HepG2 (cell line): ENCODE data around the gene AARSD1. TPM values are rescaled to one million over a fixed set of nuclear protein-coding genes. Genes with fewer than 3 reads are reported as not detected.
A peak's percentile ranks its signal among the peaks of the same experiment; 100 is the strongest.

ENCODE experiments used
- AGO1 ChIP-seq: fragments of 200-400 bp; formaldehyde crosslinking; IDR thresholded peaks from 2 replicates; pipeline ENCODE4 v1.6.1; 2017; ENCODE audit warnings: mild to moderate bottlenecking, low read depth, low read length, moderate library complexity; ENCODE audit not compliant: poor library complexity, severe bottlenecking
- CENPX ChIP-seq: sonication (generic); formaldehyde crosslinking; IDR thresholded peaks from 2 replicates; pipeline ENCODE4 v1.9.0; 2021; ENCODE audit warnings: mild to moderate bottlenecking, missing genetic modification reagents, moderate library complexity
- GTF2F1 ChIP-seq: fragments of 150-350 bp; IDR thresholded peaks from 2 replicates; pipeline ENCODE4 v1.6.1; 2014; ENCODE audit warnings: low read length
- MAF1 ChIP-seq: sonication (generic); formaldehyde crosslinking; IDR thresholded peaks from 2 replicates; pipeline ENCODE4 v1.5.0; 2020; ENCODE audit warnings: missing genetic modification reagents, borderline replicate concordance
- MZF1 ChIP-seq: sonication (generic); formaldehyde crosslinking; IDR thresholded peaks from 2 replicates; pipeline ENCODE4 v1.8.1; 2023; ENCODE audit warnings: mild to moderate bottlenecking, missing genetic modification reagents, borderline replicate concordance
- PHB2 ChIP-seq: fragments of 450-650 bp; IDR thresholded peaks from 2 replicates; pipeline ENCODE4 v1.6.1; 2018; ENCODE audit not compliant: partially characterized antibody
- POGK ChIP-seq: sonication (generic); formaldehyde crosslinking; conservative IDR thresholded peaks from 2 replicates; pipeline ENCODE4 v1.8.0; 2022; ENCODE audit warnings: mild to moderate bottlenecking, moderate library complexity, missing genetic modification reagents
- REXO4 ChIP-seq: sonication (generic); formaldehyde crosslinking; IDR thresholded peaks from 2 replicates; pipeline ENCODE4 v1.8.0; 2022; ENCODE audit warnings: missing genetic modification reagents, mild to moderate bottlenecking, borderline replicate concordance
- SYNCRIP ChIP-seq: fragments of 200-400 bp; formaldehyde crosslinking; IDR thresholded peaks from 2 replicates; pipeline ENCODE4 v1.6.1; 2018; ENCODE audit warnings: mild to moderate bottlenecking, low read depth, low read length; ENCODE audit not compliant: insufficient read depth
- THYN1 ChIP-seq: sonication (generic); formaldehyde crosslinking; IDR thresholded peaks from 2 replicates; pipeline ENCODE4 v1.8.1; 2023; ENCODE audit warnings: low read depth, mild to moderate bottlenecking, moderate library complexity, missing genetic modification reagents, borderline replicate concordance
- USF2 ChIP-seq, 2 experiments: sonication (generic) in 1 of 2; formaldehyde crosslinking in 1 of 2; IDR thresholded peaks; 2 replicates each; pipeline versions ENCODE4 v1.5.1 to v1.6.1; 2011 to 2020; ENCODE audit warnings: borderline replicate concordance in 1 of 2, low read depth in 1 of 2, low read length in 1 of 2, mild to moderate bottlenecking in 1 of 2, missing genetic modification reagents in 1 of 2, moderate library complexity in 1 of 2
- ZFYVE20 ChIP-seq: sonication (generic); formaldehyde crosslinking; IDR thresholded peaks from 2 replicates; pipeline ENCODE4 v1.8.0; 2023; ENCODE audit warnings: low read depth, mild to moderate bottlenecking, moderate library complexity, missing genetic modification reagents, borderline replicate concordance
- ZKSCAN5 ChIP-seq: sonication (generic); formaldehyde crosslinking; IDR thresholded peaks from 2 replicates; pipeline ENCODE4 v1.5.1; 2020; ENCODE audit warnings: mild to moderate bottlenecking, missing genetic modification reagents
- ZNF556 ChIP-seq: sonication (generic); formaldehyde crosslinking; IDR thresholded peaks from 2 replicates; pipeline ENCODE4 v1.4.0; 2020; ENCODE audit warnings: mild to moderate bottlenecking, missing genetic modification reagents, borderline replicate concordance
- ZNF607 ChIP-seq: sonication (generic); formaldehyde crosslinking; IDR thresholded peaks from 2 replicates; pipeline ENCODE4 v1.5.1; 2020; ENCODE audit warnings: missing genetic modification reagents, mild to moderate bottlenecking, borderline replicate concordance
- ZNF747 ChIP-seq: sonication (generic); formaldehyde crosslinking; IDR thresholded peaks from 2 replicates; pipeline ENCODE4 v1.8.1; 2023; ENCODE audit warnings: missing genetic modification reagents, mild to moderate bottlenecking, borderline replicate concordance
- polyA plus RNA-seq, 8 experiments: library from polyadenylated mRNA; depleted of rRNA in 3 of 8; stranded (reverse) in 7 of 8; unstranded in 1 of 8; fragments of >200 nt; fragmentation: Illumina TruSeq in 4 of 8; extraction: Trizol in 4 of 8; gene quantifications; 2 replicates each; pipeline versions ENCODE4 v1.2.1 to v1.2.3, GENCODE V29; 2011 to 2016; ENCODE audit warnings: low read depth in 4 of 8, missing spikeins in 1 of 8, mixed read lengths in 1 of 8; ENCODE audit not compliant: insufficient read depth in 1 of 8
- total RNA-seq, 5 experiments: library from RNA; depleted of rRNA; stranded (reverse); fragments of >200 nt; fragmentation: Illumina TruSeq; extraction: Trizol; gene quantifications; 2 replicates each; pipeline ENCODE4 v1.2.3, GENCODE V29; 2016; ENCODE audit warnings: low read depth in 1 of 5
- TF ChIP-seq, protein P1 (sequence below): sonication (generic); formaldehyde crosslinking; IDR thresholded peaks from 2 replicates; pipeline ENCODE4 v1.5.0; 2020; ENCODE audit warnings: mild to moderate bottlenecking, missing genetic modification reagents

Gene AARSD1
- total and polyA plus RNA-seq, 2 of the 13 experiments (the other 11 are each of a cell fraction or from before 2014, with no cell fraction given): 24.7 to 29.3 TPM

DNA sequence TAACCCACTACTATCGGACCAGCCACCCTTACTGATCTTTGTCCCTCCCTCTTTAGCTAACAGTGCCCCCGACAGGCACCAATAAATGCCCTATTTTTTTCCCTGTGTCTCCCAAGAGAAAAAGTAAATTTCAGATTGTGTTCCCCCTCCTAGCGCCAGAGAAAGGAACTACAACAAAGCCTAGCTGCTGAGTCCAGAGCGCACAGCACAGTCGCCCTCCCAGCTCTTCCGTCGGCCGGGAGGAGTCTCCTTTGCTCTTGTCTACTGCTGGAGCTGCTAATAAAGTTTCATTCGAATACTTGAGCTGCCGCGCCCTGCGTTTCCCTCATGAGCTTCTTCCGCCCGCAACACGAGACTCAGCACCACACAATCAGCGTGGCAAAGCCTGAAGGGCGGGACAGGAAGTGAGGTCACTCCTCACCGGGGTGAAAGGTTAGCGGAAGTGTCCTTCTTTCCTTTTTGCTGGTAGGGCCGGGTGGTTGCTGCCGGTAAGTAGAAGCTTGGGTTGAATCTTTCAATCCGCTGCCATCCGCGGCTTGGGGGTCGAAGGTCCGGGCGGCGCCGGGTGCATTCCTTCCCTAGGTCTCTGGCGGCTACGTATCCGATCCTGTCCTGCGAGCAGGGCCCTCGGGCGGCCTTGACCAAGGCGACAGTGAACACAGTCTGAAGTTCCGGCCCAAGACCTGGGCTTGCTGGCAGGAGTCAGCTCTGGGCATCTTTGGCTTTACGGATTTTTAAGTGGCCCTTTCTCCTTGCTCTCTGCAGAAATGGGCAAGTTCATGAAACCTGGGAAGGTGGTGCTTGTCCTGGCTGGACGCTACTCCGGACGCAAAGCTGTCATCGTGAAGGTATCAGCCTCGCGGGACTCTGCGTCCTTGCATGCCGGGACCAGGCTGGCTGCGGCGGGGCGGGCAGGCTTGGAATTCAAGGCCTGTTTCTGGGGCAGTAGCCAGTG lies 34.0 kb upstream of the AARSD1 start, which contains the start of gene RPL27 (continued):
- TF ChIP-seq, protein P1, sequence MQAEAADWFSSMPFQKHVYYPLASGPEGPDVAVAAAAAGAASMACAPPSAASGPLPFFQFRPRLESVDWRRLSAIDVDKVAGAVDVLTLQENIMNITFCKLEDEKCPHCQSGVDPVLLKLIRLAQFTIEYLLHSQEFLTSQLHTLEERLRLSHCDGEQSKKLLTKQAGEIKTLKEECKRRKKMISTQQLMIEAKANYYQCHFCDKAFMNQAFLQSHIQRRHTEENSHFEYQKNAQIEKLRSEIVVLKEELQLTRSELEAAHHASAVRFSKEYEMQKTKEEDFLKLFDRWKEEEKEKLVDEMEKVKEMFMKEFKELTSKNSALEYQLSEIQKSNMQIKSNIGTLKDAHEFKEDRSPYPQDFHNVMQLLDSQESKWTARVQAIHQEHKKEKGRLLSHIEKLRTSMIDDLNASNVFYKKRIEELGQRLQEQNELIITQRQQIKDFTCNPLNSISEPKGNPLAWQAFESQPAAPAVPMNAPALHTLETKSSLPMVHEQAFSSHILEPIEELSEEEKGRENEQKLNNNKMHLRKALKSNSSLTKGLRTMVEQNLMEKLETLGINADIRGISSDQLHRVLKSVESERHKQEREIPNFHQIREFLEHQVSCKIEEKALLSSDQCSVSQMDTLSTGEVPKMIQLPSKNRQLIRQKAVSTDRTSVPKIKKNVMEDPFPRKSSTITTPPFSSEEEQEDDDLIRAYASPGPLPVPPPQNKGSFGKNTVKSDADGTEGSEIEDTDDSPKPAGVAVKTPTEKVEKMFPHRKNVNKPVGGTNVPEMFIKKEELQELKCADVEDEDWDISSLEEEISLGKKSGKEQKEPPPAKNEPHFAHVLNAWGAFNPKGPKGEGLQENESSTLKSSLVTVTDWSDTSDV: peak; percentile 81; the same call in 1 of the 2 replicates
- 0 out of 2 replicates have a peak, but pooled peaks have one; percentile 71 for TF ChIP-seq GTF2F1
- TF ChIP-seq POGK (CRISPR knock-in tag): peak; percentile 98
- peak; percentile 99 for TF ChIP-seq ZNF556
- TF ChIP-seq THYN1 (CRISPR knock-in tag): no peak
- TF ChIP-seq CENPX: no peak
- no peak for TF ChIP-seq REXO4 (CRISPR knock-in tag)
- TF ChIP-seq PHB2: no peak
- TF ChIP-seq AGO1: peak; percentile 81
- TF ChIP-seq ZFYVE20 (CRISPR knock-in tag): no peak
- TF ChIP-seq SYNCRIP: no peak
- TF ChIP-seq ZKSCAN5 (CRISPR knock-in tag): peak; percentile 72; the same call in 1 of the 2 replicates
- peak; percentile 4; the same call in 1 of the 2 replicates for TF ChIP-seq MAF1 (CRISPR knock-in tag)
- peak; percentile 99 for TF ChIP-seq ZNF747 (CRISPR knock-in tag)
- TF ChIP-seq MZF1 (CRISPR knock-in tag): peak; percentile 19
- no peak for TF ChIP-seq USF2 (IDR thresholded peaks at IDR 0.05; ENCODE audit: low read depth, low read length)
- TF ChIP-seq USF2 (CRISPR knock-in tag; IDR thresholded peaks at IDR 0.05; ENCODE audit: borderline replicate concordance): peak; percentile 74
- TF ChIP-seq ZNF607 (CRISPR knock-in tag): peak; percentile 87
